Fibroblast of mammary gland (primary cell): ENCODE data around the gene APLP2.
"Not testable (repeated sequence)": the region's sequence is repeated elsewhere in the genome, so short reads cannot be mapped to it uniquely, and the experiment has no call there.

ENCODE experiments used
- DNase-seq: peaks from one replicate; pipeline ENCODE4 v3.0.0-alpha.2; 2010; ENCODE audit warnings: low read depth
- H3K4me3 ChIP-seq: 2 replicates; pipeline ENCODE4 v1.5.1; 2011; ENCODE audit warnings: low read depth, mild to moderate bottlenecking, low read length, moderate library complexity; ENCODE audit not compliant: control insufficient read depth
- TF ChIP-seq, protein P1 (sequence below): conservative IDR thresholded peaks from 2 replicates; pipeline ENCODE4 v1.5.1; 2011; ENCODE audit warnings: low read depth, low read length, inconsistent platforms; ENCODE audit not compliant: control insufficient read depth, insufficient read depth

Gene APLP2

DNA sequence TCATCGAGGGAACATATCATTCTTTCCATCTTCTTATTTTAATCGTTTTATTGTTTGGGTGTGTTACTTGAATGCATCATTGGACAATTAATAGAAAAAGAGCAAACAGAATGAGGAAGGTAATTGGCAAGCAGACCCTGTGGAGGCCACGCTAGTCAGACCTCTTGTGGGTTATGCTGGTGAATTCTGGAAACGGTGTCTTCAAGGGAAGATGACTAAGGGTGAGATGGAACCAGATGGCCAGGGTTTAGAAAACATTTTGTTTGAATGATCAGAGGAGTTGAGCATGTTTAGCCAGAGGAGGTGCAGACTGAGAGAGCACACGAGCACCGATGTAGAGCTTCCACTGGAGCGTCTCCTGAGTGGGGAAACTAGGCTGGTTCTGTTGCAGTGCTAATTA, 98.4 kb downstream of the APLP2 start:
- TF ChIP-seq, protein P1, sequence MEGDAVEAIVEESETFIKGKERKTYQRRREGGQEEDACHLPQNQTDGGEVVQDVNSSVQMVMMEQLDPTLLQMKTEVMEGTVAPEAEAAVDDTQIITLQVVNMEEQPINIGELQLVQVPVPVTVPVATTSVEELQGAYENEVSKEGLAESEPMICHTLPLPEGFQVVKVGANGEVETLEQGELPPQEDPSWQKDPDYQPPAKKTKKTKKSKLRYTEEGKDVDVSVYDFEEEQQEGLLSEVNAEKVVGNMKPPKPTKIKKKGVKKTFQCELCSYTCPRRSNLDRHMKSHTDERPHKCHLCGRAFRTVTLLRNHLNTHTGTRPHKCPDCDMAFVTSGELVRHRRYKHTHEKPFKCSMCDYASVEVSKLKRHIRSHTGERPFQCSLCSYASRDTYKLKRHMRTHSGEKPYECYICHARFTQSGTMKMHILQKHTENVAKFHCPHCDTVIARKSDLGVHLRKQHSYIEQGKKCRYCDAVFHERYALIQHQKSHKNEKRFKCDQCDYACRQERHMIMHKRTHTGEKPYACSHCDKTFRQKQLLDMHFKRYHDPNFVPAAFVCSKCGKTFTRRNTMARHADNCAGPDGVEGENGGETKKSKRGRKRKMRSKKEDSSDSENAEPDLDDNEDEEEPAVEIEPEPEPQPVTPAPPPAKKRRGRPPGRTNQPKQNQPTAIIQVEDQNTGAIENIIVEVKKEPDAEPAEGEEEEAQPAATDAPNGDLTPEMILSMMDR = no peak
- DNase-seq = peak; percentile 94
- H3K4me3 ChIP-seq = no peak overlapping the region

DNA sequence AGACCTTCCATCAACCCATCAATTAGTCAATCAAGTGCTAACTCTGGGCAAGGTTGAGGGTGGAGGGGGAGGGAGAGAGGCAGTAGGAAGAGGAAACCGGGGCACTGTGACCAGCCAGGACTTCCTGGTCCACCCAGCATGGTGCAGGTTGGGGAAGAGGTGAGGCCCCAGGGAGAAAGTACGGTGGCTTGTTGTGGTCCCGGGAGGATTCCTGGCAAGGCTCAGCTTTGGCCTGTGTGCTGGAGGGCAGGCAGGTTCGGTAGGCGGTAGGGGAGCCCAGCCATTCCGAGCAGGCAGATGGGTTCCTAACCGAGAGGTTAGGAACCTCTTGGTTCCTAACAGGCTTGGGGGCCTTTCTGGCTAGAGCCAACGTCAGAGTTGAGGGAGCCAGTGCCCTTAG, 100.7 kb downstream of the APLP2 start:
- H3K4me3 ChIP-seq = no peak overlapping the region
- TF ChIP-seq, protein P1 = no peak
- DNase-seq = no peak

DNA sequence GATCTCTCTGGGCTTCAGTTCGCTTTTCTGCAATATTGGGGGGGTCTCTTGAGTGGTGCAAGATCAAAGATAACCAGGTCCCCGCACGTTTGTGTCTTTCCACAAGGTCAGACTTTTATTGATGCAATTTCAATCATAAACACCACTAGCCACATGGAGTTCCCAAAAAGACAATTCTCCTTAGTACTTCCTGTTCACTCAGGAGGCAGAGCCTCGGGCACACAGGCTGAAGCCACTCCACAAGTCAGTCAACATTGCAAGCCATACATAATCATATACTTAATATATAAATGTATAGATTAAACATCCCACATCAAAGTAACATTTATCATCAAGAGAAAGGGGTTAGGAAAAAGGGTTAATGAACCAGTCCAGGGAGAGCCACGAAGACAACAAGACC, 101.8 kb downstream of the APLP2 start:
- TF ChIP-seq, protein P1 = no peak
- DNase-seq = no peak
- no peak overlapping the region for H3K4me3 ChIP-seq

DNA sequence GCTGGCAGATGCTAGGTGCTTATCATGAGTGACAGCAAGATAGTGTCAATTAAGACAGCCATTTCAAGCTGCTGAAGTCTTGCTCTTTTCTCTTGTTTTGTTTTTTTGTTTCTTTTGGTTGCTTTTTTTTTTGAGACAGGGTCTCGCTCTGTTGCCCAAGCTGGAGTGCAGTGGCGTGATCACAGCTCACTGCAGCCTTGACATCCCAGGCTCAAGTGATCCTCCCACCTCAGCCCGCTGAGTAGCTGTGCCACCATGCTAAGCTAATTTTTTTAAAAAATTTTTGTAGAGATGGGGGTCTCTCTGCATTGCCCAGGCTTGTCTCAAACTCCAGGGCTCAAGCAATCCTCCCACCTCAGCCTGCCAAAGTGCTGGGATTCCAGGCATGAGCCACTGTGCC, 102.3 kb downstream of the APLP2 start:
- not testable (repeated sequence) for DNase-seq, H3K4me3 ChIP-seq

DNA sequence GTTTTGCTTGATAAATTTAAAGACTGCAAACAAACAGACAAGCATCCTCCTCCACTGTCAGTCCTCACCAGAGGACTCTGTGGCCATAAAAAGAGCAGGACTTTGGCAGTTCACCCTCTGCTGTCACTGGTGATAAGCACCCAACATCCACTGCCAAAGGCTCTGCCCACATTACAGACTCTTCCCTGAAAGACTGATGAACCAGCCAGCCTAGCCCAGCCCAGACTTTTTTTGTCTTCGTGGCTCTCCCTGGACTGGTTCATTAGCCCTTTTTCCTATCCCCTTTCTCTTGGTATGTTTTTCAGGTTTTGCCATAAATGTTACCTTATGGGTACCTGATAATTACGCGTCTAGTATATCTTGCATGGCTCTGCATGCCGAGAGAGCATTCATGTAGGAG, 104.9 kb downstream of the APLP2 start:
- H3K4me3 ChIP-seq = no peak overlapping the region
- TF ChIP-seq, protein P1 = no peak
- DNase-seq = no peak

DNA sequence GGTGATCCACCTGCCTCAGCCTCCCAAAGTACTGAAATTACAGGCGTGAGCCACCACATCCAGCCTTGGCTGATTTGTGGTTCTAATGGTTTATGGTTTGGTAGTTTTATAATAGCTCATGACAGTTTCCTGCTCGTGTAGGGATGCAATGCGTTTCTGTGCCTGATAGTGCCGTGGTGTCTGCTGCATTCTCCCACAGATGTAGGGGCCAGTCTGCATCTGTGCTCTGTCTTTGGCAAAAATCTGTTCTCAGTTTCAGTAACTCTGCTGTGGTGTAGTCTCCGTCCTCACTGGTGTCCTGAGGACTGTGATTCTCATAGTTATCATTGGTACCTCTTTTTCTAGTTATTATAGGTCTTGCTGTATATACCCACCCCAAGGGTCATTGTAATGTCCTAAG, 106.2 kb downstream of the APLP2 start:
- TF ChIP-seq, protein P1 = no peak
- no peak for DNase-seq
- no peak overlapping the region for H3K4me3 ChIP-seq

DNA sequence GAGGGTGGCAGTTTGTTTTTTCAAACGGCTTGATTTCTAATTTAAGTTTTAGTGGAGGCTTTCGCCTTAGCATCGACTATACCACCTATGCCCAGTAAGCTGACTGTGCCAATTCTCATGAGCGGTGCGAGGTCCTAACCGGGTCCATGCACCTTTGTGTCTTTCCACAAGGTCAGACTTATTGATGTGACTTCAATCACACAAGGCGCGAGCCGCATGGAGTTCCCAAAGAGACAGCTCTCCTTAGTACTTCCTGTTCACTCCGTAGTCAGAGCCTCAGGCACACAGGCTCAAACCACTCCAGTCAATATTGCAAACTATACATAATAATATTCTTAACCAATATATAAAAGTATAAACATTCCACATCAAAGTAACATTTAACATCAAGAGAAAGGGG, 108.1 kb downstream of the APLP2 start:
- TF ChIP-seq, protein P1 = no peak
- no peak for DNase-seq
- no peak overlapping the region for H3K4me3 ChIP-seq
